A673 (cell line): Measurements from ENCODE around the gene GARNL3. TPM values are rescaled to one million over a fixed set of nuclear protein-coding genes. Genes with fewer than 3 reads are reported as not detected.

Source experiments
- BruUV-seq: library from RNA; stranded (reverse); fragments of 400-500 nt; replicated peaks from 2 replicates; lab custom pipeline; 2021; lab: Mats Ljungman, UMichigan
- CTCF ChIA-PET: fragments of 300-600 bp; sonication (Branson Sonifier 250); formaldehyde crosslinking; loops from one replicate; lab custom pipeline; 2022; ENCODE audit warnings: antibody characterized with exemption; lab: Charles Lee
- POLR2A ChIA-PET: fragments of 300-600 bp; sonication (Branson Sonifier 250); formaldehyde crosslinking; loops from one replicate; lab custom pipeline; 2022; ENCODE audit warnings: antibody characterized with exemption; ENCODE audit not compliant: low non-redundant PET; lab: Charles Lee
- DNase-seq: peaks from one replicate; pipeline ENCODE4 v3.0.0-alpha.2; 2015; ENCODE audit warnings: low spot score
- H3K27ac ChIP-seq: fragments of 200-600 bp; sonication (generic); 2 replicates; pipeline ENCODE4 v1.5.1; 2016; ENCODE audit warnings: mixed run types, low read depth, mild to moderate bottlenecking, mixed read lengths, antibody characterized with exemption, low read length; ENCODE audit not compliant: poor library complexity, severe bottlenecking
- H3K27me3 ChIP-seq: fragments of 200-600 bp; sonication (generic); replicated peaks from 2 replicates; pipeline ENCODE4 v1.6.1; 2017; ENCODE audit warnings: mixed run types, low read depth, mild to moderate bottlenecking, mixed read lengths, antibody characterized with exemption, low read length; ENCODE audit not compliant: insufficient read depth, poor library complexity
- H3K36me3 ChIP-seq: fragments of 200-600 bp; sonication (generic); 2 replicates; pipeline ENCODE4 v1.6.1; 2016; ENCODE audit warnings: mixed run types, mild to moderate bottlenecking, mixed read lengths, antibody characterized with exemption, low read length; ENCODE audit not compliant: insufficient read depth, poor library complexity, severe bottlenecking
- H3K4me1 ChIP-seq: fragments of 200-600 bp; sonication (generic); 2 replicates; pipeline ENCODE4 v1.6.1; 2017; ENCODE audit warnings: mixed run types, mild to moderate bottlenecking, mixed read lengths, antibody characterized with exemption, low read length; ENCODE audit not compliant: insufficient read depth, poor library complexity, severe bottlenecking
- H3K4me3 ChIP-seq: fragments of 200-600 bp; sonication (generic); 2 replicates; pipeline ENCODE4 v1.5.1; 2016; ENCODE audit warnings: low read depth, mixed run types, mild to moderate bottlenecking, mixed read lengths, low read length; ENCODE audit not compliant: poor library complexity, severe bottlenecking
- H3K9me3 ChIP-seq: fragments of 200-600 bp; sonication (generic); 2 replicates; pipeline ENCODE4 v1.6.1; 2016; ENCODE audit warnings: mixed run types, low read depth, mild to moderate bottlenecking, mixed read lengths, antibody characterized with exemption, low read length; ENCODE audit not compliant: poor library complexity, severe bottlenecking
- EZH2 ChIP-seq: fragments of 200-600 bp; sonication (generic); IDR thresholded peaks from 2 replicates; pipeline ENCODE4 v1.6.1; 2017; ENCODE audit warnings: borderline replicate concordance, low read depth, mild to moderate bottlenecking, mixed read lengths, antibody characterized with exemption, low read length; ENCODE audit not compliant: poor library complexity, severe bottlenecking
- intact Hi-C: fragments of 100-400 bp; cut with micrococcal nuclease; formaldehyde crosslinking; loops from one replicate; pipeline ENCODE4 v1.10.0; 2022; ENCODE audit not compliant: unreplicated experiment
- total RNA-seq: library from RNA; stranded (reverse); gene quantifications from 2 replicates; pipeline ENCODE4 v1.2.3, GENCODE V29; 2021
- TF ChIP-seq, protein P1 (sequence below): fragments of 300-800, 200-600 bp; sonication (generic); conservative IDR thresholded peaks from 2 replicates; pipeline ENCODE4 v1.5.1; 2017; ENCODE audit warnings: low read depth, mild to moderate bottlenecking, antibody characterized with exemption, low read length, moderate library complexity, mixed read lengths

The GARNL3 gene
- total RNA-seq, 1 experiment from 2014 or later, result 7.8 TPM

DNA sequence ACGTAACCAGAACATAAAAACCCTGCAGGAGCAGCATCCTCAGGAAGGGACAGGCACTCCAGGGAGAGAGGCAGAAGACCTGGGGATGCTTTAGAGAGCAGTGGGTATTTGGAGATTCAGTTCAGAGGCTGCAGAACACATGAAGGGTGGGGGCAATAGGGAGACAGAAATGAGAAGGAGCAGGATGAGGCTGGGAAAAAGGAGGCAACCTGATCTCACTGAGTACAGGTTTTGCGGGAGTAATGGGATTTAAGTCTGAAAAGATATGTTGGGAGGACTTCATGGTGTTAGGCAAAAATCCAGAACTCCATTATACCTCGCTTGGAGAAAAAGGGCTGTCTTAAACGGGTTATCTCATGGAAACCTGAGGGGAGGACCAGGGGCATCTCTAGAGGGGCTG, 41.3 kb upstream of the GARNL3 start:
- no peak overlapping the region for H3K4me3 ChIP-seq
- H3K27me3 ChIP-seq, result no peaks in the 10 kb centered on the region
- TF ChIP-seq, protein P1, sequence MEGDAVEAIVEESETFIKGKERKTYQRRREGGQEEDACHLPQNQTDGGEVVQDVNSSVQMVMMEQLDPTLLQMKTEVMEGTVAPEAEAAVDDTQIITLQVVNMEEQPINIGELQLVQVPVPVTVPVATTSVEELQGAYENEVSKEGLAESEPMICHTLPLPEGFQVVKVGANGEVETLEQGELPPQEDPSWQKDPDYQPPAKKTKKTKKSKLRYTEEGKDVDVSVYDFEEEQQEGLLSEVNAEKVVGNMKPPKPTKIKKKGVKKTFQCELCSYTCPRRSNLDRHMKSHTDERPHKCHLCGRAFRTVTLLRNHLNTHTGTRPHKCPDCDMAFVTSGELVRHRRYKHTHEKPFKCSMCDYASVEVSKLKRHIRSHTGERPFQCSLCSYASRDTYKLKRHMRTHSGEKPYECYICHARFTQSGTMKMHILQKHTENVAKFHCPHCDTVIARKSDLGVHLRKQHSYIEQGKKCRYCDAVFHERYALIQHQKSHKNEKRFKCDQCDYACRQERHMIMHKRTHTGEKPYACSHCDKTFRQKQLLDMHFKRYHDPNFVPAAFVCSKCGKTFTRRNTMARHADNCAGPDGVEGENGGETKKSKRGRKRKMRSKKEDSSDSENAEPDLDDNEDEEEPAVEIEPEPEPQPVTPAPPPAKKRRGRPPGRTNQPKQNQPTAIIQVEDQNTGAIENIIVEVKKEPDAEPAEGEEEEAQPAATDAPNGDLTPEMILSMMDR, result no peak
- TF ChIP-seq EZH2, result no peak
- intact Hi-C loops, result no loop called here
- POLR2A ChIA-PET, result no interaction called here
- CTCF ChIA-PET, result interaction anchor here (1.9 kb wide), 1 partner anchor 174 kb away, joined by 6 read pairs; the partner anchor contains the start of gene SLC2A8
- peaks cover 10% of the 10 kb centered on the region for H3K4me1 ChIP-seq
- no peaks in the 10 kb centered on the region for H3K36me3 ChIP-seq
- no peaks in the 10 kb centered on the region for H3K9me3 ChIP-seq
- no peak overlapping the region for H3K27ac ChIP-seq
- no peak for DNase-seq
- BruUV-seq, result no TSS peak

DNA sequence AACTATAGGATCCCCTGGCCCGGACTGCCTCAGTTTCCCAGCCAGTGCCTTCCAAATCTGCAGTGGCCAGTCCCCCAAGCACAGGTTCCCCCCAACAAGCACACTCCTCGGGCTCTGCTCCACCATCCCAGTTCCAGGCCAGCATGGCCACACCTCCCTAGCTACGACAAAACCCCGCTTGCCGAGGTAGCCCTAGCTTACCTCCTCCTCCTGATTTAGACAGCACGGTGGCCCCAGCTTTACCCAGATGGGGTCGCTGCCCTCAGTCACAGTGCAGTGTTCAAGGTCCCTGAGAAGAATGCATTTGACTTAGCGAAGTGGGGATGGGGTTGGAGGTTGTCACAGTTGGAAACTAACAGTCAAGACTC, 40.8 kb upstream of the GARNL3 start:
- TF ChIP-seq, protein P1, result no peak
- no peak for TF ChIP-seq EZH2
- intact Hi-C loops, result no loop called here
- H3K27ac ChIP-seq, result no peak overlapping the region

DNA sequence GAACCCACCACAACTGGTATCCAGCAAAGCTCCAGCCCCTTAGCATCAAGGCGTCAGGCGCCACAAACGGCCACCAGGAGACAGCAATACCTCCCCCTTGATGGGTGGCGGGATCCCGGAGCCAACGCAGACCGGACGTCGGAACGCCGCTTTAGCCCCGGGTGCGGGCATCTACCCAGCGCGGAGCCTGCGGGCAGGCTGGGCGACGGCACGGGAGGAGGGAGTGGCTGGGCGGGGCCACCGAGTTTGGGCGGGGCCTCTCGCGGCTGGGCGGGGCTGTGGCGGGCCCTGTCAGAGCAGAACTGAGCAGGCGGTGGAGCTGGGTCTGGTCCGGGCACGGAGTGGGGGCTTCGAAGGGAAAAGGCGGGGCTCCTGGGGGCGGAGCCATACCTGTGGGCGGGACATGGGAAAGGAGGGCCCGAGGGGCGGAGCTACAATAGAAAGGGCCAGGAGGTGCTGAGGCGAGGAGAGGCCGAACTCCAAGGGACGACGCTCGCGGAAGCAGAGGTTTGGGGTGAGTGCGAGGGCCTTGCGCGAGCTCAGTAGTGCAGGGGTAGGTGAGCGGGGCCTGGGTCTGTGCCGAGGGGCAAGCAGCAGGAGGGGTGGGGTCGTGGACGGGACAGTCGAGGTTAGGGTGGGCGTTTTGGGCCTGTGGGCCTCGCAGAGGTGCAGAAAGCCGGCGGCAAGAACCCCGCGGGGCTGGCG, 40.2 kb upstream of the GARNL3 start:
- Histone ChIP-seq H3K36me3 (no peaks in the 10 kb centered on the region), H3K27me3 (no peaks in the 10 kb centered on the region), H3K4me1 (peaks cover 10% of the 10 kb centered on the region), H3K9me3 (no peaks in the 10 kb centered on the region), H3K27ac (peak overlapping the region; percentile 85), H3K4me3 (peak overlapping the region; percentile 53)
- intact Hi-C loops, result no loop called here
- CTCF ChIA-PET, result interaction anchor here (0.6 to 1.9 kb wide), 7 partner anchors 10 to 727 kb away, joined by 4 to 8 read pairs (median 6); partner anchors contain the start of gene SLC2A8
- BruUV-seq, result no TSS peak
- TF ChIP-seq, protein P1, result no peak
- no peak for TF ChIP-seq EZH2
- DNase-seq, result peak; percentile 96
- POLR2A ChIA-PET, result interaction anchor here (0.6 to 1.2 kb wide), 3 partner anchors 20 to 598 kb away, joined by 6 to 16 read pairs (median 12); no protein-coding TSS in a partner anchor

More for the DNA sequence above, 40.8 kb upstream of the GARNL3 start:
- DNase-seq, result no peak
- POLR2A ChIA-PET, result no interaction called here
- H3K36me3 ChIP-seq, result no peaks in the 10 kb centered on the region
- H3K9me3 ChIP-seq, result no peaks in the 10 kb centered on the region
- H3K4me1 ChIP-seq, result peaks cover 10% of the 10 kb centered on the region
- H3K4me3 ChIP-seq, result peak overlapping the region; percentile 53
- CTCF ChIA-PET, result interaction anchor here (1.1 to 1.9 kb wide), 2 partner anchors 9 to 173 kb away, joined by 6 to 7 read pairs; partner anchors contain the start of gene SLC2A8
- BruUV-seq, result no TSS peak
- H3K27me3 ChIP-seq, result no peaks in the 10 kb centered on the region
